Measurements from ENCODE around the gene KRT24. TPM values are rescaled to one million over a fixed set of nuclear protein-coding genes. Genes with fewer than 3 reads are reported as not detected.

Gene KRT24
- polyA plus RNA-seq, 2 of the 4 experiments (the other 2 are of a cell fraction), result not detected

DNA sequence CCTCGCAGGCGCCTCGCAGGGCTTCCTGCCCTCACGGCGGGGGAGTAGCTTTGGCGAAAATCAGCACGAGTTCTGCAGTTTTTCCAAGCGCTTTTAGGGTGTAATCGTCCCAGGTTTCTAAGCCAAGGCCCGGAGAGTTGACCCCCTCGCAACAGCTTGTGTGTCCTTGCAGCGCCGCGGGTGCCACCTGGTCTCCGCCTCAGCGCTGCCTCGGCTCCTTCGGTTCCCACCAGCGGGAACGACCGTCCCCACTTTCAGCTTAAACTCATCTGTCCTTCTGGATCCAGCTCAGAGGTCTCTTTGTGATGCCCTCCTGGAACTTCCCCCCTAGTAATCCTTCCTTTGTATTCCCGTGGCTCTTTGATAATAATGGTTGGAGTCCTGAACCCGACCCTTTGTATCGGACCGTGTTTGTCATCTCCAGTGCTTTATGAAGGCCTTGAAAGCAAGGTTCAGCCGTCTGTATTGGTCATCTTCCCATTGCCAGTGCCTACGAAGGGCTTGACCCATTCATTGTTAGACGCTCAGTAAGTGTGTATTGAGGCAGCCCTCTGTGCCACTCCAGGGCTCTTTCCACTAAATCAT lies 55.1 kb downstream of the KRT24 start (continued):
- TF ChIP-seq RAD21 (conservative IDR thresholded peaks at IDR 0.05 in 1 of 2, IDR thresholded peaks at IDR 0.05 in 1 of 2) (no peak), HOXA7 (CRISPR knock-in tag; IDR thresholded peaks at IDR 0.05) (no peak)
- TF ChIP-seq, protein P1, sequence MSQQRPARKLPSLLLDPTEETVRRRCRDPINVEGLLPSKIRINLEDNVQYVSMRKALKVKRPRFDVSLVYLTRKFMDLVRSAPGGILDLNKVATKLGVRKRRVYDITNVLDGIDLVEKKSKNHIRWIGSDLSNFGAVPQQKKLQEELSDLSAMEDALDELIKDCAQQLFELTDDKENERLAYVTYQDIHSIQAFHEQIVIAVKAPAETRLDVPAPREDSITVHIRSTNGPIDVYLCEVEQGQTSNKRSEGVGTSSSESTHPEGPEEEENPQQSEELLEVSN (IDR thresholded peaks at IDR 0.05; ENCODE audit: borderline replicate concordance, low read depth), result no peak

Other genes starting within 250 kb of the KRT24 start
- 24.2 and 45.9 TPM in 2 replicates for gene TNS4, start 202.1 kb downstream of the KRT24 start, polyA plus RNA-seq (2011; rRNA removed)
- 61.6 to 75.9 TPM (median 73.5 TPM) in 3 replicates for gene TNS4, start 202.1 kb downstream of the KRT24 start, polyA plus RNA-seq (2017; fragmentation: RNase III; extraction: RNeasy Plus Mini Kit Qiagen cat#74134 plus additional on column Dnase treatment)
- 1.4 and 1.9 TPM in 2 replicates for gene CCR7, start 138.3 kb downstream of the KRT24 start, polyA plus RNA-seq (2011; rRNA removed)
- 0.72 to 0.84 TPM (median 0.76 TPM) in 3 replicates for gene CCR7, start 138.3 kb downstream of the KRT24 start, polyA plus RNA-seq (2017; fragmentation: RNase III; extraction: RNeasy Plus Mini Kit Qiagen cat#74134 plus additional on column Dnase treatment)
- 87.9 and 111 TPM in 2 replicates for gene SMARCE1, start 55.9 kb downstream of the KRT24 start, polyA plus RNA-seq (2011; rRNA removed)
- 109 to 116 TPM (median 114 TPM) in 3 replicates for gene SMARCE1, start 55.9 kb downstream of the KRT24 start, polyA plus RNA-seq (2017; fragmentation: RNase III; extraction: RNeasy Plus Mini Kit Qiagen cat#74134 plus additional on column Dnase treatment)
- 1.3 and 1.8 TPM in 2 replicates for gene KRT222, start 38.6 kb downstream of the KRT24 start, polyA plus RNA-seq (2011; rRNA removed)
- gene KRT222, start 38.6 kb downstream of the KRT24 start, polyA plus RNA-seq (2017; fragmentation: RNase III; extraction: RNeasy Plus Mini Kit Qiagen cat#74134 plus additional on column Dnase treatment), result 0.97 to 1.8 TPM (median 1.8 TPM) in 3 replicates
- not detected in 2 replicates for gene KRT25, start 51.6 kb upstream of the KRT24 start, polyA plus RNA-seq (2011; rRNA removed)
- not detected in 3 replicates for gene KRT25, start 51.6 kb upstream of the KRT24 start, polyA plus RNA-seq (2017; fragmentation: RNase III; extraction: RNeasy Plus Mini Kit Qiagen cat#74134 plus additional on column Dnase treatment)
- gene KRT26, start 68.4 kb upstream of the KRT24 start, polyA plus RNA-seq (2011; rRNA removed), result not detected in 2 replicates
- not detected in 3 replicates for gene KRT26, start 68.4 kb upstream of the KRT24 start, polyA plus RNA-seq (2017; fragmentation: RNase III; extraction: RNeasy Plus Mini Kit Qiagen cat#74134 plus additional on column Dnase treatment)
- gene KRT27, start 78.8 kb upstream of the KRT24 start, polyA plus RNA-seq (2011; rRNA removed), result not detected in 2 replicates
- not detected in 3 replicates for gene KRT27, start 78.8 kb upstream of the KRT24 start, polyA plus RNA-seq (2017; fragmentation: RNase III; extraction: RNeasy Plus Mini Kit Qiagen cat#74134 plus additional on column Dnase treatment)
- not detected in 2 replicates for gene KRT28, start 96.2 kb upstream of the KRT24 start, polyA plus RNA-seq (2011; rRNA removed)
- gene KRT28, start 96.2 kb upstream of the KRT24 start, polyA plus RNA-seq (2017; fragmentation: RNase III; extraction: RNeasy Plus Mini Kit Qiagen cat#74134 plus additional on column Dnase treatment), result not detected in 3 replicates
- gene KRT10, start 118.9 kb upstream of the KRT24 start, polyA plus RNA-seq (2011; rRNA removed), result 59.8 and 89.8 TPM in 2 replicates
- 89.1 to 96.2 TPM (median 95.9 TPM) in 3 replicates for gene KRT10, start 118.9 kb upstream of the KRT24 start, polyA plus RNA-seq (2017; fragmentation: RNase III; extraction: RNeasy Plus Mini Kit Qiagen cat#74134 plus additional on column Dnase treatment)
- gene KRT12, start 163.5 kb upstream of the KRT24 start, polyA plus RNA-seq (2011; rRNA removed), result not detected in 2 replicates
- not detected in 3 replicates for gene KRT12, start 163.5 kb upstream of the KRT24 start, polyA plus RNA-seq (2017; fragmentation: RNase III; extraction: RNeasy Plus Mini Kit Qiagen cat#74134 plus additional on column Dnase treatment)
- 0.28 and 0.34 TPM in 2 replicates for gene KRT20, start 181.5 kb upstream of the KRT24 start, polyA plus RNA-seq (2011; rRNA removed)
- gene KRT20, start 181.5 kb upstream of the KRT24 start, polyA plus RNA-seq (2017; fragmentation: RNase III; extraction: RNeasy Plus Mini Kit Qiagen cat#74134 plus additional on column Dnase treatment), result not detected in 3 replicates
- gene KRT23, start 233.9 kb upstream of the KRT24 start, polyA plus RNA-seq (2011; rRNA removed), result not detected in 2 replicates
- gene KRT23, start 233.9 kb upstream of the KRT24 start, polyA plus RNA-seq (2017; fragmentation: RNase III; extraction: RNeasy Plus Mini Kit Qiagen cat#74134 plus additional on column Dnase treatment), result not detected in 3 replicates